Activated naive CD4-positive, alpha-beta T cell treated with anti-CD3 and anti-CD28 coated beads, Interleukin-2, amount 50 U/mL, for 72 hours (primary cell): ENCODE measurements around the gene LRRC47. TPM values are rescaled to one million over a fixed set of nuclear protein-coding genes. Genes with fewer than 3 reads are reported as not detected.
A peak's percentile ranks its signal among the peaks of the same experiment; 100 is the strongest.

ENCODE experiments used
- ATAC-seq, 2 donors: fragments of 150-1000 bp; cut with Tn5 transposase; 2 replicates each; pipeline ENCODE4 v1.10.0; 2021; ENCODE audit warnings: mild to moderate bottlenecking in 2 of 2, moderate library complexity in 2 of 2
- DNase-seq, 2 donors: peaks; one replicate each; pipeline ENCODE4 v3.0.0; 2021 to 2022; ENCODE audit warnings: low spot score in 2 of 2
- H3K27ac Mint-ChIP-seq, 2 donors: one replicate each; pipeline ENCODE4 v1.8.0; 2022; ENCODE audit warnings: mild to moderate bottlenecking in 2 of 2, mixed read lengths in 2 of 2
- H3K36me3 Mint-ChIP-seq, 2 donors: one replicate each; pipeline ENCODE4 v1.8.0; 2022; ENCODE audit warnings: mixed read lengths in 2 of 2
- H3K9me3 Mint-ChIP-seq, 2 donors: one replicate each; pipeline ENCODE4 v1.8.0; 2022; ENCODE audit warnings: mixed read lengths in 2 of 2
- total RNA-seq, 2 donors: library from RNA; stranded (reverse); gene quantifications; one replicate each; pipeline ENCODE4 v1.2.3, GENCODE V29; 2022

The LRRC47 gene
- total RNA-seq, 2 donors from 2014 or later, result 26.8 to 33.9 TPM

DNA sequence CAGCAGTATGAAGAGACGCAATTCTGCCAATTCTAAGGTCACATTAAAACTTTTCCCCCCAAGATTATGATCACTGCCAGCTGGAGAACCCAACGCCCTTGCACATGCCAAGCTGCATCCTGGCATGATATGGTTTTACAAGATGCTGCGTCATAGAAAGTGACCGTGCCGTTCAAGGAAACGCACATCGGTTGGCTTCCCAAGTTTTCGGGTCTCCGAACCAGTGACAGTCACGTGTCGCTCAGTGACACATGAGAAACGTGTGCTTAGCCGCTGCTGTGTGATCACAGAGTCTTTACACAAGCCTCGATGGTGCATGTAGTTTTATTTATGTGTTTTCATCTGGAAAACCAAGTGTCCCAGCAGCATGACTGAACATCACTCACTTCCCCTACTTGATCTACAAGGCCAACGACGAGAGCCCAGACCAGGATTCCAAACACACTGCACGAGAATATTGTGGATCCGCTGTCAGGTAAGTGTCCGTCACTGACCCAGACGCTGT lies 16.3 kb downstream of the LRRC47 start:
- no peak for DNase-seq
- peaks cover 6 to 12% of the 10 kb centered on the region in 2 donors for H3K36me3 Mint-ChIP-seq
- H3K27ac Mint-ChIP-seq, result peak overlapping the region in 1 of 2 donors; percentile 6

DNA sequence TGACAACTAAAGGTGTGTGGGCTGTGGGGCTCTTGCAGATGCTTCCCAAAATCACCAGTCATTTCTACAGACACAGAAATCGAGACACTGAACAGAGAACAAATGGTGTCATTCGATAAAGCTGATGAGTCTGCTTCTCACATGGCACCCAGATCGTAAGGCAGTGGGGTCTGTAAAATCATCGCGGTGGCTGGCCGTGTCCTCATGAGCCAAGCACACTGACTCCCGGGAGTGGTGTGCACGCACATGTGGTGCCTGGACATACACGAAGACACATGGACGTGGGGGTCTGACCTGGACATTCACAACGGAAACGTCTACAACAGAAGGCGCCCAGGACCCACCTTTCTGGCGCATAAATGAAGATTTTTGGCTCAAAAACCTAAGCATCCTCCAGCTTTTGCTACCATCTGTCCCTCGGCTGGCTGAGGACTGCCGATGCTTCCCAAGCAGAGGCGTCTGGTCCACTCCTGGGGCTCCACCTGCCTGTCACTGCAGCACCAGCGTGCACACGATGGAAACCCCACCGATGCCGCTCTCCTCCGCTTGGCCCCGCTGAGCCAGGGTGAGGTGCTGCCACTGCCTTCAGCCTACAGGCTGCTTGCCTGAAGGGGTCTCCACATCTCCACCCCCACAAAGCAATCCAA lies 16.9 kb downstream of the LRRC47 start:
- DNase-seq (no peak), ATAC-seq (no peak)
- Mint-ChIP-seq H3K36me3 (peaks cover 6 to 12% of the 10 kb centered on the region in 2 donors), H3K9me3 (no peaks in the 10 kb centered on the region), H3K27ac (no peak overlapping the region)

More for the DNA sequence above, 16.3 kb downstream of the LRRC47 start:
- no peak for ATAC-seq
- no peaks in the 10 kb centered on the region for H3K9me3 Mint-ChIP-seq

DNA sequence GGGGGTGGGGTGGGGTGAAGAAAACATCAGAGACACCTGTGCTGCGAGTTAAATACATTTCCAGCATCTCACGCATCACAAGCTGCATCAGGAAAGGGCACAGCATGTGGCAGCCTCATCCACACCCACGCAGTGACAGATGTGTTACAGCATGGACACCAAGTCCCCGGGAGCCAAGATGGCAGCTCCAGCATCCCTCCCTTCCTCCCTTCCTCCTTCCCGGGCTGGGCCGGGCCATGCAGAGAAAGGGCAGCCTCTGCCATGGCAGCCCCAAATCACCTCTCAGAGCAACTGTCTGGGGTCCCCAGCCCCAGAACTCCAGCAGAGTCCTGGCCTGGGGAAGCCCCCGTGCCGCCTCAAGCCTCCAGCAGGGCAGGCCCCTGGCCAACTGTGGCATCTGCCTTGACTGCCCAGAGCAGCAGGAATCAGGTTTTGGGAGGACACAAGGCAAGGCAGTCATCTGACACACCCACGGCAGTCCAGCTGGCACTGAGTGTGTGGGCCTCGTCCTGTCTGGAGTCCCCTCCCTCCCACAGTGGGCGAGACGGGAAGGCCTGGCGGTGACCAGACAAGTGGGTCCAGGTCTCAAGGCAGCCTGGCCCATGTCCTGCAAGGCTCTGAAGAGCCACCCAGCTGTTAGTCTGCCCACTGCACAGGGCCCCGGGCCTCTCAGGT lies 17.6 kb downstream of the LRRC47 start:
- DNase-seq, result no peak
- no peak overlapping the region for H3K27ac Mint-ChIP-seq
- no peaks in the 10 kb centered on the region for H3K9me3 Mint-ChIP-seq
- peaks cover 6 to 12% of the 10 kb centered on the region in 2 donors for H3K36me3 Mint-ChIP-seq
- ATAC-seq, result no peak

GRCh38 chr1:3777647-3778589 lies 18.4 kb downstream of the LRRC47 start:
- H3K9me3 Mint-ChIP-seq, result no peaks in the 10 kb centered on the region
- no peak for DNase-seq
- H3K36me3 Mint-ChIP-seq, result peaks cover 6 to 12% of the 10 kb centered on the region in 2 donors
- no peak for ATAC-seq
- H3K27ac Mint-ChIP-seq, result no peak overlapping the region

DNA sequence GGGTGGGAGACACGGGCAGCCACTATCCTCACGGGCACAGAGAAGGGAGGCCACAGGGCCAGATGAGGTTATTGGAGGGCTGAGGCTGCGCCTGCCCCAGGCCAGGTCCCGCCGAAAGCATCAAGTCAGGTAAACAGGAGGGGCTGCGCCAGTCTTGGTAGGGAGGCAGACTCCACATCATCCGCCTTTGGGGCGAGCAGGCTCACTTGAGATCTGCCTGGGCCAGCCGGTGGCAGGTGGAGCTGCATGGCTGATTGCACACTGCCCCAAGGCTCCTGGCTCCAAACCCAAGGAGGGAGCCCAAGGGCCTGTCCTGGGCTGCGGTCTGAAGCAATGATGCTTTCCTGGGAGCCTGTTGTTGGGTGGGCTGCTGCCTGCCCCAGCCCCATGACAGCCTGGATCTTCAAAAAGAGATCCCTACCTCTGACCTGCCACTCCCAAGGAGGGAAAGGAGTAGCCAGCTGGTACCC lies 19.2 kb downstream of the LRRC47 start:
- no peak for ATAC-seq
- DNase-seq, result no peak
- H3K27ac Mint-ChIP-seq, result peak overlapping the region; percentile 35 to 84
- H3K9me3 Mint-ChIP-seq, result no peaks in the 10 kb centered on the region
- H3K36me3 Mint-ChIP-seq, result peaks cover 6 to 12% of the 10 kb centered on the region in 2 donors

- H3K9me3 Mint-ChIP-seq, result no peaks in the 10 kb centered on the region
- peaks cover 6 to 11% of the 10 kb centered on the region in 2 donors for H3K36me3 Mint-ChIP-seq
- no peak for DNase-seq
- ATAC-seq, result no peak
- peak overlapping the region in 1 of 2 donors; percentile 35 for H3K27ac Mint-ChIP-seq
Observed at GRCh38 chr1:3776231-3776961, 19.9 kb downstream of the LRRC47 start.

- Mint-ChIP-seq H3K27ac (peak overlapping the region in 1 of 2 donors; percentile 35), H3K36me3 (peaks cover 6 to 7% of the 10 kb centered on the region in 2 donors), H3K9me3 (no peaks in the 10 kb centered on the region)
- peak; percentile 30 to 40 for ATAC-seq
- peak in 1 of 2 donors; percentile 53 for DNase-seq
Observed at GRCh38 chr1:3775490-3776230, 20.6 kb downstream of the LRRC47 start.

- Mint-ChIP-seq H3K27ac (peak overlapping the region in 1 of 2 donors; percentile 35), H3K36me3 (peaks cover under 1 to 3% of the 10 kb centered on the region in 2 donors), H3K9me3 (no peaks in the 10 kb centered on the region)
- DNase-seq (no peak), ATAC-seq (no peak)
Observed at GRCh38 chr1:3774946-3775489, 21.3 kb downstream of the LRRC47 start.

GRCh38 chr1:3774276-3774945 lies 21.9 kb downstream of the LRRC47 start:
- no peak for ATAC-seq
- H3K27ac Mint-ChIP-seq, result no peak overlapping the region
- no peak for DNase-seq
- H3K9me3 Mint-ChIP-seq, result no peaks in the 10 kb centered on the region
- H3K36me3 Mint-ChIP-seq, result no peaks in the 10 kb centered on the region

DNA sequence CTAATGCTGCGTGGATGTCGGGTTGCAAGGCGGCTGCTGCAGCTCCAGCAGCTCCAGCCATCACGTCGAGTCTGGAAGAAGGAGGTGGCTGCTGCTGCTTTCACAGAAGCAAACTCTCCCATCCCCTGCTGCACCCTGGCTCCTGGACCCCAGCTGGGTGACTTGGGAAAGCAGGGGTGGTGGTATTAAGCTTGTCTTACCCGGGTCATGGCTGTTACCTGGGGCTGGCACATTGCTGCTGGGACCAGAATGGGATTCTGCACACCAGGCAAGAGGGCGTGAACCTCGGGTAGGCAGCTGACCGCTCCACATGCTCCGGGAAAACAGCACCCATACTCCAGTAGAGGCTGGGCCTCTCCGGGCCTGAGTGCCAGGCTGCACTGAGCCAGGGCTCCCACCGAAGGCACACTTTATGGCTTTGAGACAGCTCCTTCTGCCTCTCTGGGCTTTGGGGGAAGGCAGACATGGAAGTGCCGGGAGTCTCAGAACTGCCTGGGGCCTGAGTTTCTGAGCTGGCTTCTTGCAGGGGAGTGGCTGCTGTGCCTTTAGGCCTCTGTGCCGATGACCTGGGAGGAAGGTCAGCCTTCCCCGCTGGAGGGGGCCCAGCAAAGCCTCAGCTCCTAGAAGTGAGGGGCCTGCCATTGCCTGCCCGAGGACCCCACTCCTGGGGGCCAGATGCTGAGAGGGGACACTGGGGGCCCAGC lies 22.6 kb downstream of the LRRC47 start:
- DNase-seq (no peak), ATAC-seq (no peak)
- H3K9me3 Mint-ChIP-seq, result no peaks in the 10 kb centered on the region
- no peaks in the 10 kb centered on the region for H3K36me3 Mint-ChIP-seq
- H3K27ac Mint-ChIP-seq, result no peak overlapping the region

- Mint-ChIP-seq H3K27ac (peak within 1 kb of the TSS in 1 of 2 donors; percentile 74), H3K36me3 (no peaks in the 10 kb centered on the region), H3K9me3 (no peaks in the 10 kb centered on the region)
- ATAC-seq (no peak), DNase-seq (peak in 1 of 2 donors; percentile 21)
Observed at GRCh38 chr1:3772715-3773571, 23.4 kb downstream of the LRRC47 start, which contains the start of gene SMIM1. Gene SMIM1, plus strand, starts transcription at chr1:3772749. Its CDS starts 2,625 bp downstream, at chr1:3775374.

GRCh38 chr1:3772027-3772714 lies 24.1 kb downstream of the LRRC47 start:
- Mint-ChIP-seq H3K36me3 (no peaks in the 10 kb centered on the region), H3K27ac (peak overlapping the region in 1 of 2 donors; percentile 74), H3K9me3 (no peaks in the 10 kb centered on the region)
- ATAC-seq, result peak; percentile 81 to 85
- DNase-seq, result peak; percentile 85 to 89
